GM13976 (cell line): ENCODE results near the gene PHACTR1.

Experiments
- DNase-seq: peaks from one replicate; pipeline ENCODE4 v3.0.0; 2012; ENCODE audit warnings: low spot score
- in situ Hi-C: fragments of 300-500 bp; cut with MboI; formaldehyde crosslinking; loops from one replicate; pipeline ENCODE4 v1.12.0; 2022; ENCODE audit warnings: low sequenced_read_pairs, mixed read lengths, inconsistent platforms; ENCODE audit not compliant: unreplicated experiment
- TF ChIP-seq, protein P1 (sequence below): IDR thresholded peaks from 2 replicates; pipeline ENCODE4 v1.5.1; 2012; ENCODE audit warnings: borderline replicate concordance, mild to moderate bottlenecking; ENCODE audit not compliant: insufficient read depth; ENCODE audit errors: extremely low read depth, missing control alignments, control extremely low read depth

The PHACTR1 gene

GRCh38 chr6:12767016-12767415 is 50.4 kb downstream of the PHACTR1 start:
- DNase-seq = no peak
- in situ Hi-C loops = no loop called here

DNA sequence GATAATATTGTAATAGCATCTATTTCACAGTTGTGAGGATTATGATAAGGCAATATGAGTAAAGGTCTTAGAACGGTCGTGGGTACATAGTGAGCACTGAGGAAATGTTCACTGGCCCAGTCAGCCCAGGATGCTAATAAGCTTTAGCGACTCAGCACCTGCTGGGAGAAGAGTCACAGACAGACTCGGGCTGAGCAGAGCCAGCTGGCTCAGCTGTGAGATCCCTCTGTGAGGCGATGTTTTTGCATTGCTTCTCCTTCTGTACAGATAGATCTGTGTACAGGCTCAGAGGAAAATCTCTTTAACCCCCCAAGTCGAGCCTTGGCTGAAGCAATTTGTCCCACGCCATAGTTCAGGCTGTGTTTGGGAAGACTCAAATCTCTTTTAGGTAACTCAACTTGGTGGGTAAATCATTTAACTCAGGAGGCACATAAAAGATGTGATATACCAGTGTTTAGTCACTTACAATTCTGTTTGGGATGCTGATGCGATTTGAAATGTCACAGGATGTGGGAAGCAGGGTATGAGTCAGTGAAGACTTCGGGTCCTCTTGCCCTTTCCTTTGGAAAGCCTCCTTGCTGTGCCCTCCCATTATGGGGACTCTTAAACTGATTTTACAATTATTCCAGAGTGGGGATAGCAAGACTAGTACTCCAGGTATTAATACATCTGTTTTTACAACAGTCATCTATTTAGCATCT is 53.1 kb downstream of the PHACTR1 start:
- TF ChIP-seq, protein P1, sequence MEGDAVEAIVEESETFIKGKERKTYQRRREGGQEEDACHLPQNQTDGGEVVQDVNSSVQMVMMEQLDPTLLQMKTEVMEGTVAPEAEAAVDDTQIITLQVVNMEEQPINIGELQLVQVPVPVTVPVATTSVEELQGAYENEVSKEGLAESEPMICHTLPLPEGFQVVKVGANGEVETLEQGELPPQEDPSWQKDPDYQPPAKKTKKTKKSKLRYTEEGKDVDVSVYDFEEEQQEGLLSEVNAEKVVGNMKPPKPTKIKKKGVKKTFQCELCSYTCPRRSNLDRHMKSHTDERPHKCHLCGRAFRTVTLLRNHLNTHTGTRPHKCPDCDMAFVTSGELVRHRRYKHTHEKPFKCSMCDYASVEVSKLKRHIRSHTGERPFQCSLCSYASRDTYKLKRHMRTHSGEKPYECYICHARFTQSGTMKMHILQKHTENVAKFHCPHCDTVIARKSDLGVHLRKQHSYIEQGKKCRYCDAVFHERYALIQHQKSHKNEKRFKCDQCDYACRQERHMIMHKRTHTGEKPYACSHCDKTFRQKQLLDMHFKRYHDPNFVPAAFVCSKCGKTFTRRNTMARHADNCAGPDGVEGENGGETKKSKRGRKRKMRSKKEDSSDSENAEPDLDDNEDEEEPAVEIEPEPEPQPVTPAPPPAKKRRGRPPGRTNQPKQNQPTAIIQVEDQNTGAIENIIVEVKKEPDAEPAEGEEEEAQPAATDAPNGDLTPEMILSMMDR = no peak
- in situ Hi-C loops = no loop called here
- DNase-seq = no peak

More at GRCh38 chr6:12767016-12767415, 50.4 kb downstream of the PHACTR1 start:
- TF ChIP-seq, protein P1 = no peak

GRCh38 chr6:12772416-12772815 is 55.8 kb downstream of the PHACTR1 start:
- in situ Hi-C loops = no loop called here
- TF ChIP-seq, protein P1 = no peak
- no peak for DNase-seq

GRCh38 chr6:12776291-12776690 is 59.7 kb downstream of the PHACTR1 start:
- TF ChIP-seq, protein P1 = no peak
- no peak for DNase-seq
- in situ Hi-C loops = no loop called here

GRCh38 chr6:12779772-12780171 is 63.2 kb downstream of the PHACTR1 start:
- in situ Hi-C loops = no loop called here
- TF ChIP-seq, protein P1 = no peak
- no peak for DNase-seq

GRCh38 chr6:12782136-12782535 is 65.6 kb downstream of the PHACTR1 start:
- in situ Hi-C loops = no loop called here
- TF ChIP-seq, protein P1 = no peak
- no peak for DNase-seq
